HL-60 (cell line): Measurements from ENCODE around the gene TSC22D4.

ENCODE experiments used
- GABPA ChIP-seq: IDR thresholded peaks from 2 replicates; pipeline ENCODE4 v1.6.1; 2012; ENCODE audit warnings: low read depth
- POLR2AphosphoS5 ChIP-seq: IDR thresholded peaks from 2 replicates; pipeline ENCODE4 v1.6.1; 2012; ENCODE audit warnings: low read depth
- SPI1 ChIP-seq: IDR thresholded peaks from 2 replicates; pipeline ENCODE4 v1.6.1; 2012; ENCODE audit warnings: low read depth, mild to moderate bottlenecking, borderline replicate concordance
- TF ChIP-seq, protein P1 (sequence below): IDR thresholded peaks from one replicate; pipeline ENCODE4 v1.5.1; 2011; ENCODE audit warnings: low read length, control low read depth, inconsistent platforms; ENCODE audit not compliant: insufficient read depth
- TF ChIP-seq, protein P2 (sequence below): IDR thresholded peaks from 2 replicates; pipeline ENCODE4 v1.6.1; 2012; ENCODE audit warnings: low read depth; ENCODE audit not compliant: insufficient replicate concordance

DNA sequence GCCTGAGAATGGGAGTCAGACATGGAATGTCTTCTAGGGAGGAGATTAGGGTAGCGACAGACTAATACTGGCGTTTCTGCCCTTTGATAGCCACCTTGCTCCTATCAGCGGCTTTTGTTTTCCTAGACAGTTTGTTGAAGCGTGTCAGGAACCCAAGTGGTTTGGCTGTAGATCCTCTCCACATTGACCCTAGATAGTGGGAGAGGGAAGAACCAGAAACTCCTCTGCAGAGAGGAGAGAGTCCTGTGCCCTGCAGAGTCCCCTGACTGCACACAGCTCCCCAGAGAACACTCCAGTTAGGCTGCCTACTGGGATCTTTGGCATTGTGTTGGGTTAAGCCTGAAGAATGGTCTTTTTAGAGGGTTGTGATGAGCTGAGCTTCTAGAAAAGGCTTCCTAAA, 47.0 kb downstream of the TSC22D4 start:
- TF ChIP-seq, protein P1, sequence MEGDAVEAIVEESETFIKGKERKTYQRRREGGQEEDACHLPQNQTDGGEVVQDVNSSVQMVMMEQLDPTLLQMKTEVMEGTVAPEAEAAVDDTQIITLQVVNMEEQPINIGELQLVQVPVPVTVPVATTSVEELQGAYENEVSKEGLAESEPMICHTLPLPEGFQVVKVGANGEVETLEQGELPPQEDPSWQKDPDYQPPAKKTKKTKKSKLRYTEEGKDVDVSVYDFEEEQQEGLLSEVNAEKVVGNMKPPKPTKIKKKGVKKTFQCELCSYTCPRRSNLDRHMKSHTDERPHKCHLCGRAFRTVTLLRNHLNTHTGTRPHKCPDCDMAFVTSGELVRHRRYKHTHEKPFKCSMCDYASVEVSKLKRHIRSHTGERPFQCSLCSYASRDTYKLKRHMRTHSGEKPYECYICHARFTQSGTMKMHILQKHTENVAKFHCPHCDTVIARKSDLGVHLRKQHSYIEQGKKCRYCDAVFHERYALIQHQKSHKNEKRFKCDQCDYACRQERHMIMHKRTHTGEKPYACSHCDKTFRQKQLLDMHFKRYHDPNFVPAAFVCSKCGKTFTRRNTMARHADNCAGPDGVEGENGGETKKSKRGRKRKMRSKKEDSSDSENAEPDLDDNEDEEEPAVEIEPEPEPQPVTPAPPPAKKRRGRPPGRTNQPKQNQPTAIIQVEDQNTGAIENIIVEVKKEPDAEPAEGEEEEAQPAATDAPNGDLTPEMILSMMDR = no peak
- TF ChIP-seq POLR2AphosphoS5 (no peak), GABPA (no peak), SPI1 (no peak)
- TF ChIP-seq, protein P2, sequence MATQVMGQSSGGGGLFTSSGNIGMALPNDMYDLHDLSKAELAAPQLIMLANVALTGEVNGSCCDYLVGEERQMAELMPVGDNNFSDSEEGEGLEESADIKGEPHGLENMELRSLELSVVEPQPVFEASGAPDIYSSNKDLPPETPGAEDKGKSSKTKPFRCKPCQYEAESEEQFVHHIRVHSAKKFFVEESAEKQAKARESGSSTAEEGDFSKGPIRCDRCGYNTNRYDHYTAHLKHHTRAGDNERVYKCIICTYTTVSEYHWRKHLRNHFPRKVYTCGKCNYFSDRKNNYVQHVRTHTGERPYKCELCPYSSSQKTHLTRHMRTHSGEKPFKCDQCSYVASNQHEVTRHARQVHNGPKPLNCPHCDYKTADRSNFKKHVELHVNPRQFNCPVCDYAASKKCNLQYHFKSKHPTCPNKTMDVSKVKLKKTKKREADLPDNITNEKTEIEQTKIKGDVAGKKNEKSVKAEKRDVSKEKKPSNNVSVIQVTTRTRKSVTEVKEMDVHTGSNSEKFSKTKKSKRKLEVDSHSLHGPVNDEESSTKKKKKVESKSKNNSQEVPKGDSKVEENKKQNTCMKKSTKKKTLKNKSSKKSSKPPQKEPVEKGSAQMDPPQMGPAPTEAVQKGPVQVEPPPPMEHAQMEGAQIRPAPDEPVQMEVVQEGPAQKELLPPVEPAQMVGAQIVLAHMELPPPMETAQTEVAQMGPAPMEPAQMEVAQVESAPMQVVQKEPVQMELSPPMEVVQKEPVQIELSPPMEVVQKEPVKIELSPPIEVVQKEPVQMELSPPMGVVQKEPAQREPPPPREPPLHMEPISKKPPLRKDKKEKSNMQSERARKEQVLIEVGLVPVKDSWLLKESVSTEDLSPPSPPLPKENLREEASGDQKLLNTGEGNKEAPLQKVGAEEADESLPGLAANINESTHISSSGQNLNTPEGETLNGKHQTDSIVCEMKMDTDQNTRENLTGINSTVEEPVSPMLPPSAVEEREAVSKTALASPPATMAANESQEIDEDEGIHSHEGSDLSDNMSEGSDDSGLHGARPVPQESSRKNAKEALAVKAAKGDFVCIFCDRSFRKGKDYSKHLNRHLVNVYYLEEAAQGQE = no peak
